CD4-positive, alpha-beta T cell treated with Interleukin-12 subunit alpha and Interleukin-12 subunit beta, for 1 hour (primary cell): ENCODE results near the gene IL22RA2.
"Not testable (repeated sequence)": the region's sequence is repeated elsewhere in the genome, so short reads cannot be mapped to it uniquely, and the experiment has no call there.

Experiments used
- DNase-seq: peaks from one replicate; pipeline ENCODE4 v3.0.0-alpha.2; 2020

Gene IL22RA2, protein sequence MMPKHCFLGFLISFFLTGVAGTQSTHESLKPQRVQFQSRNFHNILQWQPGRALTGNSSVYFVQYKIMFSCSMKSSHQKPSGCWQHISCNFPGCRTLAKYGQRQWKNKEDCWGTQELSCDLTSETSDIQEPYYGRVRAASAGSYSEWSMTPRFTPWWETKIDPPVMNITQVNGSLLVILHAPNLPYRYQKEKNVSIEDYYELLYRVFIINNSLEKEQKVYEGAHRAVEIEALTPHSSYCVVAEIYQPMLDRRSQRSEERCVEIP

DNA sequence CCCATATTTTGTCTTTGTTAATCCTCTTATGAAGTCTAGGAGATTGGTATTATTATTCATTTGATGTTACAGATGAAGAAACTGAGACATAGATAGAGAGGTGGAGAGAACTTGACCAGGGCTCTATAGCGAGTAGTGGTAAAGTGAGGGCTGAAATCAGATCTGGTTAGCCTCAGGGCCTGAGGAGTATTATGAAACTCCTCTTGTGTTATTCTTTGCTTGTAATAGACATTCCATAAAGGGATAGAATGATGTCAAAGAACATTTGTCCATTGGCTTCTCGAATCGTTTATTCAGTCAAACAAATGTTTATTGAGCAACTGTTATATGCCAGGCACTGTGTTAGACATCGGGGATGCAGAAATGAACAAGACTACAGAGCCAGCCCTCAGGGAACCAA, at the start of gene IL22RA2:
TSS of gene IL22RA2 (minus strand) at position 144 of the 400 bp plus-strand sequence. CDS start 11,895 bp downstream, outside the sequence.
- DNase-seq = no peak

DNA sequence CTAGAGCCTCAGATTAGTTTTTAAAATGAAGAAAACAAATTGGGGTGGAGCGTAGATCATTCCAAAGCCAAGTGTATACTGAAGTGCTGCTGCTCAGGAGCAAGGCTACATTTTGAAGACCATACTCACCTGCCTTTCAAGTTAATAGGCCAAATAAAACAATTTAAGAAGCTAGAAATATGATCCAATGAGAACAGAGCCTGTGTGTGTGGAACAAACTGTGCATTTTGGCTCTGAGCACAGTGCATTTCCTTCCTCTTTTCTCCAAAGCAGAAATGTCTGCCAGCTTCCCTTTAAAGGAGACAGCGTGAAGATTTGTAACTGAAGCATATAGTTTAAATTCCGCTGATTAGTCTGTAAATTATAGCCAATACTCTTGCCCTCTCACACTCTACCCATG, 48.9 kb upstream of the IL22RA2 start:
- DNase-seq = no peak

DNA sequence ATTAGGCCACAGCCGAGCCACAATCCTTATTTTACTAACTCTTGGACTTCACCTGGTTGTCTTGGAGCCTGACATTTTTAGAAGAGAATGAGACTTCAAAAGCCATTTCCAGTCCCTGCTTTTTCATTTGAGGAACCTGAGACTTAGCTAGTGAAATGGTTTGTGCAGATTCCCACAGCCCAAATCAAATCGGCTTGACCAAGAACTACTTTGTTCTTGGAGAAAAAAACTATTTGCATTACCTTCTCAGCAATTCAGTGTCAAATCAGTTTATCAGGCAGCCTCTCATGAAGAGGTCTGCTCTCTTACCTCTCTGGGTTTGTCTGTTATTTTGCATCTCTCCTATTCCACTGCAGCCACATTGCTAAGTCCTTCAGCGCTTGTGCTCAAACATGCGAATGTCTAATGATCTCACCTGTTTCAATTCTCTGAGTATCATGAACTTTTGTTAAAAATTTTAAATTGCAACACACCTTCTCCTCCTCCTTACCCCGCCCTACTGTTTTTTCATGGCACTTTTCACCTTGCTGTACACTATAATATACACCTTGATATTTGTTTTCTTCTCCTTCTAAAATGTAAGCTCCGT, 46.3 kb upstream of the IL22RA2 start:
- no peak for DNase-seq

DNA sequence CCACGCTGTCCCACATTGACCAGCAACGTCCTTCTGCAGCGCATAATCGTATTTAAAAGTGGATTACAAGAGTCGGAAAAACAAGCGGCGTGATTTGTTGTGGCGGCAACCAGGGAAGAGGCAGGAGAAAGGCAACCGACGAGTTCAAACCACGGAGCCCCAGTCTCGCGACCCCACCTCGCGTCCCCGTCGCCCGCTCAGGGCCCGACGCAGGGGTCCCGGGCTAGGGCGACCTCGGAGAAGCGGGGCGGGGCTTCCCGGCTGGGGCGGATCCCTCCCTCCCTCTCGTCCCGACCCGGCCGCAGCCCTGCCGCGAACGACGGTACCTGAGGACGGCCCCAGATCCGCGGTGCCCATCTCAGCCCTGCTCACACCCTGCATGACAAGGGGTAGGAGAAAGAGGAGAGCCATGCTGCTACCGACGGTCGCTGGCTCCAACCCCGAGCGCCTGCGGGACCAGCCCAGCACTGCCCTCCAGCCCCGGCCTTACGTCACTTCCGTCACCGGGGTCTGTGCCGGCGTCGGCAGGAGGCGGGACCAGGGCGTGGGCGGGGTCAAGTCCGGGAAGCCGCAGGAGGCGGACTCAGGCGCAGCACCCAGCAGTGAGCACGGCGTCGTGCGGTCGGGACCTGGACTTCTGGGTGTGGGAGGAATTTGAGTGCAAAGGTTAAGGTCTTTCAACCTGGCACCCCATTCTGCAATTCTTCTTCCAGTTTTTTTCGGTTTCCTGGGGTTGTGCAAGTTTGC, 45.6 kb upstream of the IL22RA2 start, which contains the start of gene IFNGR1:
TSS of gene IFNGR1 (minus strand) at position 469 of the 747 bp plus-strand sequence. CDS start at position 411, 58 bp downstream.
- DNase-seq = peak; percentile 95

DNA sequence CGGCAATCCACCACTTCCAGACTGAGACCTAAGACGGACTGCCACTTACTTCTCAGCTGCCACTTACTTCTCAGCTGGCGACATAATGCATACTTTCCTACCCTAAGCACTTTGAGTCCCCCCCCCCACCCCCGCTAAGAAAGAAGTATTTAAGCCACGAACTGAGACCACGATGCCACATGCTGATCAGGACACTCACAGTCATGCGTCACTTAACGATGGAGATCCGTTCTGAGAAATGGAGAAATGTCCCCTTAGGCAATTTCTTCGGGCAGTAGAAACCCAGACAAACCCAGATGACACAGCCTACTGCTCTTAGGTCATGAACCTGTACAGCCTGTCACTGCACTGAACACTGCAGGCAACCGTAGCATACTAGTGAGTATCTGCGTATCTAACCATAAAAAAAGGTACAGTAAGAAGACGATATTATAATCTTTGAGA, 45.1 kb upstream of the IL22RA2 start:
- peak; percentile 61 for DNase-seq

DNA sequence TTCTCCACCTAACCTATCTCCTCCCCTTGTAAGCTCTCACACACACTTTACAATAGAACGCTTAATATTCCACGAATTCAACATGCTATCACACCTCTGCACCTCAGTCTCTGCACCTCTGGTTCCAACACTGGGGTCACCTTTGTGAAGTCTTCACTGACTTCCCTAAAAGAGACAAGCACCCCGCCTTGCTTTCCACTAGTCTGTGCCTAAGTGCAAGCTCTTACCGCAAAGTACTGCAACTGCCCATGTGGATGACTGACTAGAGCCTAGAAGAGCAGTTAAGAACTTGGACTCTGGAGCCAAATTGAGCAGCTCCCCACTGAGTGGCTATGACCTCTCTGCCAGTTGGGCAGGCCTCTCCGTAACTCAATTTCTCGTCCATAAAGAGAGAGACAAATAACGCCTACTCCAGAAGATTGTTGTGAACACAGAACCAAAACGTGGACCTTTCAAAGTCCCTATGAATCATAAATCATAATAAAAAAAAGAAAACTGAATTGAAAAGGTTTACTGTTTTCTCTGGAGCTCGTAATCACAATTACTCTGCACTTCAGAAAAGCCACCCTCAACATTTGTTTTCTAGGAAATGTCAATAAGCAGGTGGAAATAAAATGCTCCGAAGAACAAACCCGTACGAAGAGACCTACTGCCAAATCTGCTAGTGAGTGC, 44.5 kb upstream of the IL22RA2 start:
- DNase-seq = no peak

DNA sequence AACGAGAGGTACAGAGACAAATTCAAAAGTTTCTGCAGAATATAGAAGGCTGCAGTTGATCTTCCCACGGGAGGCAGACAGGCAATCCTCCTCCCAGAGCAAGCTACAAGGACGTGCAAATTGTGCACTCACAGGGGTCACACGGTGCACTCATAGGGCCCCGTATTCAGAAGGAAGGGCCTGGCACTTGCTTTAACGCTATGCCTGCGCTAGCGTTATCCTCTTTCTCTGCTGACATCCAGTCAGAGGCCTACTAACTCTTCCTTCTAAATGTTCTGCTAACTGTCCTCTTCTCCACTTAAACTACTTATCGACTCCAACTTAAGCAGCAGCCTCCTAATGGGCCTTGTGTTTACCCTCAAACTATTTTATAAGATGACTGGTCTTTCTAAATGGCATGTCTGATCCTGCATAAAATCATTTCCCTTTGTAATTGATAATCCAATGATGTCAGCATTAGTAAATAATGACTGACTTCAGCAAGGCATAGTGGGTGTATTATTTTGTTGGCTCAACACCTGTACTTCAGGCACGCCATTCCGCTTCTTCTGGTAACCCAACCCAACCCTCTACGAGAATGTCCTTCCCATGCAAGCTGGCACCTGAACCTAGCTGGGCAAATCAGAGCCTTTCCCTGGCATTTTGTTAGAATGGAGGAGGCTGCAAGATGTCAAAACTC, 43.6 kb upstream of the IL22RA2 start:
- no peak for DNase-seq

DNA sequence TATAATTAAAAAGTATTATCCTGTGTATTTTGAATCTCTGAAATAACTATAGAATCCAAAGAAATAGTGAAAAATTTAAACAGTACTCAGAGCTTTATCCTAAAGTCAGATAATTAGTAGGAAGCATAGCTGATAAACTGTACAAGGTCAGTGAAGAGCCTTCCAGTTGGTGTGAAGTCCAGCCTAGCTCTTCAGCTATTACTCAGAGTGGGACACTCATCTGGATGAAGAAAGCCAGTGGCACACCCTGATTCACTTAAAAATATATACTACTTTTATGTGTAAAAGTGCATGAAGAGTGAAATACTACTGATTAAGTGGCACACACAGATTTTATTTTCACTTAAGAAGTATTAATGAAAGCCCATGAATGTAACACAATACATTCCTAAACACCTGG, 42.7 kb upstream of the IL22RA2 start:
- no peak for DNase-seq

DNA sequence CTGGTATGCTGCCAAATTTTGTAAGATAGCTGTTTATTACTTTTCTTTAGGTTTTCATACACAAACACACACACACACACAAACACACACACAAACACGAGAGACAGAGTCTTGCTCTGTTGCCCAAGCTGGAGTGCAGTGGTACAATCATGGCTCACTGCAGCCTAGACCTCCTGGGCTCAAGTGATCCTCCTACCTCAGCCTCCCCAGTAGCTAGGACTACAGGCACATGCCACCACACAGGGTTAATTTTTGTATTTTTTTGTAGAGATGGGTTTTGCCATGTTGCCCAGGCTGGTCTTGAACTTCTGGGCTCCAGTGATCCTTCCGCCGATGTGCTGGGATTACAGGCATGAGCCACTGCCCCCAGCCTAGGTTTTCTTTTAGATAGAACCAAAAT, 42.2 kb upstream of the IL22RA2 start:
- DNase-seq = not testable (repeated sequence)

DNA sequence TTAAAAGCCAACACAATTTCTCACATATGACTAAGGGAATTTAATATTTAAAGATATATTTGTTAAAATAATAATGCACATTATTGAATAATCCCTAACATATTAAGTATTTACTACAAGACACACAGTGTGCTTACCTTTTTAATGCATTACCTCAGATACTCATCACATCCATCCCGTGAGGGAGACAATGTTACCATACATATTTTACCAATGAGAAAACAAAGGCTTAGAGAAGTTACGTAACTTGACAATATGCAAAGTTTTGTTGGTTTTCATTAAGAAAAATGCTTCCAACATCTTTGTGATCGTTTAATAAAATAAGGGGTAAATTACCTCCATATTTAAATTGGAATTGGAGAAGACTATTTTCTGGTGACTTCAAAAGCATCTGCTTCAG, 41.5 kb upstream of the IL22RA2 start:
- DNase-seq = no peak

DNA sequence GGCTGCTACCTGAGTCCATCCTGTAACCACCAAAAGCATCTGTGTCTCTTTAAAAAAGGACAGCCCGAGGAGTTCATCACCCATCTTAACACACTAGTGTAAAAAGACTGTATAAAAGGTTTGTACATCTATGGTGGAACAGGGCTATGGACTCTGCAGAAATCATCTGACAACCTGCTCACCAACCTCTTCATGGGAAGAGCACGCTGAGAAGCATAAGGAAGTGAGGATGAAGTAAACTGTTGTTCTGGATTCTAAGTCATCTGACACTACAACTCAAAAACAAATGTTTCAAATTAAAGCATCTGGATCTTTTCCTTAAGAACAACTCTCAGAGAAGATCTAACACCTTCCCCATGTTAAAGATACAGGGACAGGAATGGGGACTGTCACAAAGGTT, 40.4 kb upstream of the IL22RA2 start:
- DNase-seq = no peak

DNA sequence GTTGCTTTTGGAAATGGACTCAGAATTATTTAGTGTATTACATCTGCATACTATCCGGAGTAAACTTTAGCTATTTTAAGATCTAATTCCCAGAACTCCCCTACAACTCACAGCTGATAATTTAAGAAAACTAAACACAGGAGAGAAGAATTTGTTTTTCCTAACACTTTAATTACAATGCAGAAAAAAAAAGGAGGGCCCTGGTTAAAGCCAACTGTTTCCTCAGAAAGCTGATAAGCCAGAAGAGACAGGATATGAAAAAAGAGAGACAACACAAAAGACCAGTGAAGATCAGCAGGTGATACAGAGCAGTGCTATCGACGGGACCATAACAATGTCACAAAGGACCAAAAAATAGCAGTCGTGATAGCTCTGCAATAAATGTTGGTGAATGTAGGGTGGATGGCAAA, 39.9 kb upstream of the IL22RA2 start:
- DNase-seq = no peak

DNA sequence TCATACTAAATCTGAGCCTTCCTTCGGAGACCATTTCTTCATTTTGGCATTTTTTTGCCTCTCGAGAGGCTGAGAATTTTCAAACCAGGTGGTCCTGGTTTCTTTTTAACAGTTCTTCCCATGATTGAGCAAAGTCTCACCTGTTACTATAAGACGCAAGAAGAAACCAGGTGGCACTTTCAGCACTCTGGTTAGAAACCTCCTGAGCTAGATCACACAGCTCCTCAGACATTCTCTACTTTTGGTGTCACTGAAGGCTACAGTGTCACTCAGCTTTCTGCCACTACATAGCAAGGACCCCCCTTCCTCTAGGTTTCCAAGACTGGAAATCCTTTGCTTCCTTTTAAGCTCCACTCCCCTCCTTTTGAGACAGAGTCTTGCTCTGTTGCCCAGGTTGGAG, 38.5 kb upstream of the IL22RA2 start:
- DNase-seq = no peak

DNA sequence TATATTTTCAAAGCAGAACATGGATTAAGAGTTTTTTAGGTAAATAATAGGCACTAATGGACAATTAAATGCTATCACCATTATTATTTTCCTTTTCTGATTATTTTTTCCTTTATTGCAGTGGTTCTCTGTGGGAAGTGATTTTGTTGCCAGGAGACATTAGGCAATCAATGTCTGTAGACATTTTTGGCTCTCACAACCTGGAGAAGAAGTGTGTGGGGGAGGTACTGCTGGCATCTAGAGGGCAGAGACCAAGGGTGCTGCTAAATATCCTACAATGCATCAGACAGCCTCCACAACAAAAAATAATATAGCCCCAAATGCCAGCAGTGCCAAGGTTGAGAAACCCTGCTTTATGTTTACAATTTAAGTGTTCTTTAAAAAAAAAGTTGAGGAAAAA, 37.5 kb upstream of the IL22RA2 start:
- DNase-seq = no peak

DNA sequence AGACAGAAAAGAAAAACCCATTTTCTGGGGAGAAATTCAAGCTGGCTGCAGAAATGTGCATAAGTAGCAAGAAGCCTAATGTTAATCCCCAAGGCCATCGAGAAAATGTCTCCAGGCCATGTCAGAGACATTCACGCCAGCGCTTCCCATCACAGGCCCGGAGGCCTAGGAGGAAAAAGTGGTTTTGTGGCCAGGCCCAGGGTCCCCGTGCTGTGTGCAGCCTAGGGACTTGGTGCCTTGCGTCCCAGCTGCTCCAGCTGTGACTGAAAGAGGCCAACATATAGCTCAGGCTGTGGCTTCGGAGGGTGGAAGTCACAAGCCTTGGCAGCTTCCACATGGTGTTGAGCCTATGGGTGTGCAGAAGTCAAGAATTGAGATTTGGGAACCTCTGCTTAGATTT, 34.8 kb upstream of the IL22RA2 start:
- DNase-seq = no peak

DNA sequence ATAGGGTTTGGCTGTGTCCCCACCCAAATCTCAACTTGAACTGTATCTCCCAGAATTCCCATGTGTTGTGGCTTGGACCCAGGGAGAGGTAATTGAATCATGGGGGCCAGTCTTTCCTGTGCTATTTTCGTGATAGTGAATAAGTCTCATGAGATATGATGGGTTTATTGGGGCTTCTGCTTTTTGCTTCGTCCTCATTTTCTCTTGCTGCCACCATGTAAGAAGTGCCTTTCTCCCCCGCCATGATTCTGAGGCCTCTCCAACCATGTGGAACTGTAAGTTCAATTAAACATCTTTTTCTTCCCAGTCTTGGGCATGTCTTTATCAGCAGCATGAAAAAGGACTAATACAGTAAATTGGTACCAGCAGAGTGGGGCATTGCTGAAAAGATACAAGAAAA, 34.0 kb upstream of the IL22RA2 start:
- DNase-seq = not testable (repeated sequence)

DNA sequence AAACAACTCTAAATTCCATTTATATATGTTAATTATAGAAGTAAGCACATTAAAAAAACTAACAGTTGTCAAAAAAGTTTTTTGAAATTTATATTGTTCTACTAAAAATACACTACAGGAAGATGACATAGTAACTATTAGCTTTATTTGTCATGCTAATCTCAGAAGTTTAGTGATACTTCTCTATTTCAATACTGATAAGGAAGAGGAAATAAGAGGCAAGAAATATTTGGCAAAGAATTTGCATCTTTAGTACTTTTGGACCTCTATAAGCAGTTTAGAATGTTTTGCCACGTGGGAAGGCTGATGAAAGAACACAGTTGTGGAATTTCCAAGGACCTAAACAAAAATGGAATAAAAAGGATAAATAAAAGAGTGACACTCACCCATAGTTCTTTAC, 33.1 kb upstream of the IL22RA2 start:
- DNase-seq = no peak

DNA sequence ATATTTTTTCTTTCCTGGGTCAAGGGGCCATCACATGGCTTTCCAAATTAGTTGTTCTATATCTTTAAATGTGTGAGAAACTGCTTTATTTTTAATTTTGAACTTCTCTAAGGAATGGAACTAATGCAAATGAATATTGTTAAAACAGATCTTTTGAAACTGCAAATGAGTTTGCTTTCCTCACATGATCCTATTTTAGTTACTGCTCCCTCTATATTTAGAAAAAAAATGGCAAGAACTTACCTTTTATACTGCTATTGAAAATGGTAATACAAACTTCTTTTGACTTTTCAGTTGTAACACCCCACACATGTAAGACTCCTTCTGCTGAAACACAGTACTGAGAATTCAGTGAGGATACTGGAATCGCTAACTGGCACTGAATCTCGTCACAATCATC, 29.8 kb upstream of the IL22RA2 start:
- DNase-seq = no peak

DNA sequence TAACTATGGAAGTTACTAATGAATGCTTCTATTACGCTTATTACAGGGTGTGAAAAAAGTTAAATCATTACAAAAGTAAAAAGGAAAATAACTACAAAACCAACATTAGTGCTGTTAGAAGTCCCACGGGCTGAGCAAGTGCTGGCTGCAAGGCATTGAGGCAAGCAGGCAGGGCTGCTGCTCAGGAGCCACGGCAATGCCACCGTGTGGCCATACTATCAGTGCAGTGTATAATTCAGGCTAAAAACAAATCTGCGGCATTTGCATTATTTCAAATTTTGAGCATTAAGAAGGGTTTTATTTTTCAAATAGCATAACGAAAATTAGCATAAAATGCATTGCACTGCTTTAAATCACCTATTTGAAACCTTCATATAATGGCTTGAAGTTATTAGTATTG, 28.6 kb upstream of the IL22RA2 start:
- DNase-seq = no peak

DNA sequence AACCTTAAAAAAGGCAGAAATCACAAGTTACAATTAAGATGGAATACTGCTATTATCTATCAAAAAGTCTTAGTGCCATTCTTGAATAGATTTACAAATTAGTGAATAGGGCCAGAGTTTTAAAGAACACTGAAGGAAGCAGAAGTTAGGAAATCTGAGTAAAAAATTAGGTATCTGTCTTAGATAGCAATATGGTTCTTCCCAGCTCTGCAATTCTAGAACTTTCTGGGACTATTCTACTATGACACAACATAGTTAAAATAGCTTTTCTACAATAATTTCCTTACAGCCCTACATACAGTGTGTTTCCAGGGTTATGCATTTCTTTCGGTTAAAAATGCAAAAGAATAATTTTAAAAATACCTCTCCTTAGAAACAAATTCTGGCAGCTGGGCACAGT, 27.6 kb upstream of the IL22RA2 start:
- no peak for DNase-seq

DNA sequence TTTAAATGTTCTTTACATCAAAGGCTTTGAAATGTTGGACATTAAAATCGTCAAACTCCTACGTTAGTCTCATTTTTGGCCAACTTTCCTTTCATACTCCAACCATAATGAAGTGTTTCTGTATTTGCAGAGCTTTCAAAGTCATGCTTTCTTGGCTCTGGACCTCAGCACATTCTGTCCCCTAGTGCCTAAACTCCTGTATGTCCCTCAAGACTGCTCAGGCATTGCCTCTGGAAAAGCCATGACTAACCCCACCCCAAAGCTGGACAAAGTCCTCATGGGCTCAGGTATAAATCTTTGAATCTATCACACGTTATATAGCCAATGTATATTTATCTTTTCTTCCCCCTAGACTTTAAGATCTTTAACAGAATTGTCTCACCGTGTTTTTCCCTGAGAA, 26.8 kb upstream of the IL22RA2 start:
- no peak for DNase-seq

DNA sequence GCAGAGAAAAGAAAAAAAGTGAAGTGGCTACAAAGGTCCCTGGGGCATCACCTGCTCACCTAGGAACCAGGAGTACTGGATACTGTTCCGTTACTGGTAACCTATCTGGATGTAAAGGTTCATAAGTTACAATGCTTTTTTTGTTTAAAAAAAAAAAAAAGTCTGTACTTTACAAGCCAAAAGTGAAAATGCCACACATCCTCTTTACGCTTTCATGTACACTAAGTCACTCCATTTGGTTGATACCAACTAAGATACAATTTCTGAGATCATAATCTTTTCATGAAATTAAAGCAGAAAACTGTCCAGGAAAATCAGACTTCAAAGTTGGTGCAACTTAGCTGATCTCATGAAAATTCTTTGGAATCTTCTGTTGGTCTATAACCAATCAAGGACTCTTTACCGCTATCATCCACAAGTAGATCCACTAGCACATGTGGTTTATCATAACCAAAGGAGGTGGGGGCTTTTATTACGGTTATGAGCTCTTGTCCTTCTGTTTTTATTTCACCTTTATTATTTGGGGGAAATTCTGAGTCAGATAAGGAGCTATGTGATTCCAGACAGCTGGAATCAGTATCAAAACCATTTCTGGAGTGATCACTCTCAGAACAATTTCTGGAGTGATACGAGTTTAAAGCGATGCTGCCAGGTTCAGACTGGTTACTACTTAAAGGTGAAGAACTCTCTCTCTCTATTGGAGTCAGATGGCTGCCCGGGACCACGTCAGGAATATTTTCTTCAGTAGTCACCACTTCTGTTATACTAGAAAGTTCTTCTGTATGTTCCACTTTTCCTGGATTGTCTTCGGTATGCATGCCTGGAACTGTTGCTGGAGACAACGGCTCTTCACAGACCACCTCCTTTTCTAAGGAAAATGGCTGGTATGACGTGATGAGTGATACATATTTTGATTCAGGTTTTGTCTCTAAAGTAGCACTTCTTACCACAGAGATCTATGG, 24.5 kb upstream of the IL22RA2 start:
- DNase-seq = no peak
